T-helper 22 cell (primary cell): ENCODE data around the gene SERPINA12.
"Not testable (repeated sequence)": the region's sequence is repeated elsewhere in the genome, so short reads cannot be mapped to it uniquely, and the experiment has no call there.

Experiments
- DNase-seq: peaks from one replicate; pipeline ENCODE4 v3.0.0-alpha.2; 2020; ENCODE audit warnings: low read depth

The SERPINA12 gene

DNA sequence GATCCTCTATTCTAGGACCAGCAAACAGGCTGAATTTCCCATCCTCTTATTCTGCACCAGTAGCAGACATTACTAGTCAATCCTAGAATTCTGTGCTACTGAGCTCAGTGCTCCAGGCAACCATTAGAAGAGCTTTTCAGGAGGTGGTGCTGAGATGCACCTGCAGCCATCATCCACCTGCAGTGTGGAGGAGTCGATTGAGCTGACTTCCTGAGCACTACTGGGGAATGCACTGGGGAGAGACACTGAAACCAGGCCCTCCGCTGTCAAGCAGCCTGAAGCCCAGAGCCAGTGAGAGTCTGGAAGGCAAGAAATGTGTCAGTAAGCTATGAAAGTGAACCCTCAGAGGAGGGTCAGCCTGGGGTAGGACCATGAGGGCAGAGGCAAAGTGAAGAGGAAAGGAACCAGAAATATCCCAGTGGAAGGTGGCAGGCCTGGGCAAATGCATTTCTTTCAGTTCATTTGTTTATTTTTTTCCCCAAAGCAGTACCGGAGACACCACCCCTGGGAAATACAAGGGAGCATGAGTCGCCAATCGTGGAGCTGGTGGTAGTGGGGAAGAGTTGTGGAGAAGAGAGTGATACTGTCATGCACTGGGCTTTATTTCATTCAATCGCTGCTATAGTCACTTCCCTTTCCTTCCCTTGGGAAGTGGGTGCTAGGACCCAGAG, 28.9 kb upstream of the SERPINA12 start:
- no peak for DNase-seq

DNA sequence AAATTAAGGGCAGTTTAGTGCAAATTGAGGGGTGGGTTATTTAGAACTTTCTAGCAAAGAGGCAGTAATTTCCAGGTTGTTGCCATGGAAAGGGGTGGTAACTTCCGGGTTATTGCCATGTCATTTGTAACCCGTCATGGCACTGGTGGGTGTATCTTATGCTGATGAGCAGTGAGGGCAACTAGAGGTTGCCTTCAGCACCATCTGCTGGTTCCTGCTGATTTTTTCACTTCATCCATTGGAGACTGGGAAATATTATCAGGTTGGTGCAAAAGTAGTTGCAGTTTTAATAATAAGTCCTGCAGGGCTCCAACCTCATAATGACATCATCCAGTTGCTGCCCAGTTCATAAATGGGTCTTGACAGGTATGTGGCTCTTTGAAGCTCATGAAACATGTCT, 27.6 kb upstream of the SERPINA12 start:
- no peak for DNase-seq

DNA sequence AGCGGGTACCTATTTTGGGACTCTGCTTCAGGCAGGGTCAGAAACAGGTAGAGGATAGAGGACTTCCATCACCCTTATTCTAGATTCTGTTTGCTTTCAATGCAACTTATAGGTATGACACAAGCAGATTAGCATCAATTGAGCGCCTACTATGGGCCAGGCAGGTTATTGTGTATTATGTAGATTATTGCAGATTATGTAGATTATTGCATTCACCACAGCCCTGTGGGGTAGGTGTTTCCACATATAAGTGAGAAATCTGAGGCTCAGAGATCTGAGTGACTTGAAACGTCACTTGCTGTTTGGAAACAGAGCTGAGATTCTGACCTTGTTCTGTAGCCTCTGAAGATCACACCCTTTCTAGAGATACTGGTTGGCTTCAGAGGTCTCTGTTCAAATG, 26.2 kb upstream of the SERPINA12 start:
- DNase-seq, result no peak

DNA sequence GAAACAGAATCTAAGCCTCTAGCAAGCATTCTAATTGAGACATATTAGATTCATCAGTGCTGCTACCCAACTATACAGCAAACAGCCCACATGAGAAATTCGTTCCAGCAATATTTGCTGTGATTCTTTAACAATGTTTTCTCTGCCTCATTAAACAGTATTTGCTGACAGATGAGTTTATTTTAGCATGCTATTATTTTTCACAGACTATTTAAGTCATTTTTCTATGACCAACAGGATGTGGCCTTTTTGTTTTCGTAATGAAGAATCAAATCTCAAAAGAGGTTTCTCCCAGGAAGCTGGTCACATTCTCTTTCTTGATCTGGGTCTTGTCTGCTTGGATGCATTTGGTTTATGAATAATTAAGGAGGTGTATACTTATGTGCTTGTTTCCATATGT, 23.2 kb upstream of the SERPINA12 start:
- no peak for DNase-seq

DNA sequence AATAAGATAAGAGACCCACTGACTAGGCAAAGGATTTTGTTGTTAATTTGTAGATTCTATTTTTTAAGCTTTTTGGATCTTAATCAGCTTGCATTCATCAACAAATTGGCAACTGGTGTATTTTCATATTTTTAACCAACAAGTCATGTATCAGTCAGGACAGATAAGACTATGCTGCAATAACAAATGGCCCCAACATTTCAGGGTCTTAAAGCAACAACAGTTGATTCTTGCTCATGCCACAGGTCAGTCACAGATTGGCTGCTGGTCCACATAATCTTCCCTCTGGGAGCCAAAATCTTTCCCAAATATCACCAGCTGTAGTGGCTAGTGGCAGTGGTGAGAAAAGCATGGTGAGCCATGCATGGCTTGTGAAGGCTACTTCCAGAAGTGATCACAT, 21.9 kb upstream of the SERPINA12 start:
- no peak for DNase-seq

DNA sequence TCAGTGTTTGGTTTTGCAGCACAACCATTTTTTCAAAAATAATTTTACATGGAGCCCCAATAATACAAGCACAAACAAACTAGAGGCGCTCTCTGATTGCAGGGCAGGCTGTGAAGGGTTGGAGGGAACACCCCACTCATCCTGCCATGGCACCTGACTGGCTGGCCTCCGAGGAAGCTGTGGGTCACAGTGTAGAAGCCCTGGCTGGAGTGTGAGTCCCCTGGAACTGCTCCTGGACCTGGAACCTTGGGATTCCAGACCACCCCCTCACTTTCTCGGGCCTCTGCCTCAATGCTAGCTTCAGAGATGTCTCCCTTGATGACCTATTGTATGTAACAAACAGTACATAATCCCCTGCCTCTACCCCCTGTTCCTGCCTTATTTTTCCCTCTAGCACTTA, 14.8 kb upstream of the SERPINA12 start:
- DNase-seq, result no peak

DNA sequence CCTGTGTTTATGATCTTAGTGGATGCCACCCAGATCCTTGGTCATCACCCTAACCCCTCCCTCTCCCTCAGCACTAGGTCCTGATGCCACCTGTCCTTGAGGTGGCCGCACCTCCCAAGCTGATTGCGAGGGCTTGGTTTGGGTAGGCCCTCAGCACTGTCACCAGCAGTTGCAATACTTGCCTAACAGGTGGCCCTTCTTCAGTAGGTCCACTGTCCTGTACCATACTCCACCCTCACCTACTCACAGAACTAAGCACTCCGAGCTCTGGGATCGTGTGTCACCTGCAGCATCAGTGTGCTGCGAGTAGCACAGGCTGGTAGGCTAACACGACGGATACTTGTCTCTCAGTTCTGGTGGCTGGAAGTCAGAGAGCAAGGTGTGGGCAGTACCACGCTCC, 14.0 kb upstream of the SERPINA12 start:
- no peak for DNase-seq

DNA sequence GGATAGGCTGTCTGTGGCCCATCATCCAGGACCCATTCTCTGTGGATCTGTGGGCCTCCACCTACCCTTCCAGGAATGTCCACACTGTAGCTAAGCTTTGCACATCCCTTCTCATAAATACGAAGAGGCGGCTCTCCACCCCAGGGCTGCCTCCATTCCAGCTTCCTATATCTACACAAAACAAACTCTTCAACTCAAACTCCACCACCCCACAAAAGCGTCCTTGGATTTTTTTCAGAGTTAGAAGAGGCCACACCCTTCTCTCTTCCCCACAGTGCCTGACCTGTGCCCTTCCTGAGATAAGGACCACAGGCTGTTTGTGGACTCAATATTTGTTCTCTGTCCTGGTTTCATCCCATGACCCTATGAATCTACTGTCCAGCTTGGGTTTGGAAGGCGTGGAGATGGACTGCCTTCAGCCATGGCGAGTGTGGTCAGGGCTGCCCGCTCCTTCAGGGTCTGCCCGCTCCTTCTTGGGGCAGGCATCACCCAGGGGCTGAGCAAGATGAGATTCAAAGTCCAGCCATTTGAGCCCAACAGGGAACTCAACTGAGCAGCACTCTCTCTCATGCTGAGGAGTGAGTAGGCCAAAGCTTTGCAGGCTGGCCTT, 13.0 kb upstream of the SERPINA12 start:
- no peak for DNase-seq

DNA sequence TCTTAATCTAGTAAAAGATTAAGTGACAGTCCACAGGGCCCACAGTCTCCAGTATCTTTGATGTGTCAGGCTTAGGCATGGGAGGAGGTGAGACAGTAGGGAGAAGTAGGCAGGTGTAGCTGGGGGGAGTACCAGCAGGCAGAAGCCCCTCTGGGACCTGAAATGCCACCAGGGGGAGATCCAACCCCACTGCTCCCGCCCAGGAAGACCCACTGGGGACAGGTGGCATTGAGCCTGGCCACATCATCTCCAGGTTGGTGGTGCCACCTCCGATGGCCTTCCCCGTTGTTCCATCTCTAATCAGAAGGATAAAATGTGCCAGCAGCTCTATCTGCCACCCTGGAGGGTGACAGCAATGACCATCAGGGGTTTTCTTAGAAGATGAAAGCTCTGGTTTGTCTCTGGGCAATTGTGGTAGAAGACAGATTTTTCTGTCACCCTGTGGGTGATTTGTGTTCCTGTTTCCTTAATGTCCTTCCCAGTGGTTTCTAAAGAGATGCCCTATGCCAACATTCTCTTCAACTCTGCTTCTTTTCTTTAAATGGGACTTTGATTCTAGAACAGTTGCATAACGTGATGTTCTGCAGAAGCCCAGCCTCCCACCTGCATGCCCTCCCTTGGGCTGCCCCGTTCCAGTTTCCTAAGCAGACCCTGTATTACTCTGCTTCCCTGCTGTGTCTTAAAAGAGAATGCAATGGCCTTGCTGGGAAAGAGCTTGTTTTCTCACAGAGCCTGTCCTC, 12.3 kb upstream of the SERPINA12 start:
- no peak for DNase-seq

DNA sequence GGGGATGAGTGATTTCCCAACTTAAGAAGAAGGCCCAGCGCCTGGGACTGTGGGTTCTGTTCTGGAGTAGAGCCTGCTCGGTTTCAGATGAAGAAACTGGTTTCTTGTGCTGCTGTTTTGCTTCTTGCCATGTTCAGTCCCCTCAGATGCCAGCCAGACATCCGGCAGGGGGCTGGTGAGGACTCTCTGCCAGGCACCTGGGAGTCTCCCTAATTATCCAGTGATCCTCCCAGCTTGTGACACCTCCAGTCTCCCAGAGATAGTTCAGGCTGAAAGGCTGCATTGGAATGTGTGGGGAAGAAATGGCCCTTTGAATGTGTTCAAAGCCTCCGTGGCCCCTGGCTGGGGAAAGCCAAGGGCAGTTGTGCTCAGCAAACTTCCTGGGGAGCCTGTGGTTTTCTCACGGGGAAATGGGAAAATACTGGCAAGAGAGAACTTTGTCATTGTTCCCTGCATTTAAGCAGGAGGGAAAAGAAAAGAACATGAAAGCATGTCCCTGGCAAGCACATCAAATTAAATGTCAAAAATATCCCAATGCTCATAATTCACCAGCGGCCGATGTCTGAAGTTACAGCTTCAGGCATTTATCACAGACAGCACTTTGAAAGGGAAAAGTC, 8.5 kb upstream of the SERPINA12 start:
- DNase-seq, result no peak

DNA sequence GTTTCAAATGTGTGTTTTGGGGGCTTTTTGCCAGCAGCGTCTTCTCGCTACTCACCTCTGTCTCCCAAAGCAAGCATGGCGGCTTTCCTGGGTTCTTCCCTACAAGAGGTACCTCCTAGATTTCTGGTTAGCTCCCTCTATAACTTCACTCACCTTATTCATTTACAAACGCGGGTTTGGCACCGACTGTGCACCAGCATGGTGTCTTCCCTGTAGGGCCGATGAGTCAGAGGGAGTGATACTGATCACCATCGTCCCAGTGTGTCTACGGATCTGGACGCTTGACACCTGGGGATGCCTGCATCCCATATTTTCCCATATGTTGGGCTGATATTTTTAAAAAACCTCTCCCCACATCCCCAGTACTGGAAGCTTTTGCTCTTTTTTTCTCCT, 8.0 kb upstream of the SERPINA12 start:
- DNase-seq, result no peak

DNA sequence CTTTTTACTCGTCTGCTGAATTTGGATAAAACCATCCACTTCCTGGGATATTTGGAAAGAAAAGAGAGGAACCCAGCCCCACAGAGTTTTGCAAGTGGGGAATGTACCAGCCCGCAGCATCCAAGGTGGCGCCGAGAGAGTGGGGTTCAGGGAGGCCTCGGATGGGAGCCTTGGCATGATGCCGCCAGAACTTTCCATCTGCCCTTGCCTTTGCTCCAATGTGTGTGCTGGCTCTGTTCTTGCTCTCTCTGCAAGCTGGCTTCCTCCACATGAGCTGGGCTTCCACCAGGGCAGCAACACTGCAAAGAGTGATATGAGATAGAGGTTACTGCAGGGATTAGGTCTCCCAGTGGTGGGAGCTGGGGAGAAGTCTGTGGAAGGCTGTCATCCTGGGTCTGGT, 6.6 kb upstream of the SERPINA12 start:
- DNase-seq, result no peak

DNA sequence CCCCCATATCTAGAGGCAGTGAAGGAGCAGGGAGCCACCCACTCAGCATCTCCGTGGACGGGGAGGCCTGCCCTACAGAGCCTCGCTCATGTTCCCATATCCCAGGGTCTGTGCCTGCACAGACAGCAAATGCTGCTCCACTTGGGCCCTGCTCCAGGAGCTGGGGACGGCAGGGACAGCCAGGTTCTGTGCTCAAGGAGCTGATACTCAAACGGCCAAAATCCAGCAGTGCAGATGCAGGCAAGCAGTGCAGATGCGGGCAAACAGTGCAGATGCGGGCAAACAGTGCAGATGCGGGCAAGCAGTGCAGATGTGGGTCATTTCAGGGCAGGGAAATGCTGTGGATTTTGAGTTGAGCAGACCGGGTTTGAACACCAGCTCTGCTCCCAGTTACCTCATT, 6.2 kb upstream of the SERPINA12 start:
- DNase-seq, result no peak

DNA sequence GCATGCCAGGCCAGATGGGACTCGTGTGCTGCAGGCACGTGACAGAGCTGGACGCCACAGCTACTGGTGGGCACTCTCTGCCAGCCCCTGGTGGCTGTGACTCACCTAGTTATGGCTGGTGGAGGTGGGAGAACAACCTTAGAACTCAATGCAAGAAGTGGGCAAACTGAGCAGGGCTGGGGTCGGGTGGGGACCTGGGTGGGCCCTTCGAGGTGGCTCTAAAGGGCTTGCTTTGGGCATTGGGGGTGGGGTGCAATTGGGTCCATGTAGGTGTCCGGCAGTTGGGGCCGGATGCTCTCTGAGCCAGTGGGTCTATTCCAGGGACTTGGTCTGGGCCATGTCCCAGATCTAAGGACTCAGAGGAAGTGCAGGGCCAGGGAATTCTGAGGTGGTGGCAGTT, 5.1 kb upstream of the SERPINA12 start:
- no peak for DNase-seq

DNA sequence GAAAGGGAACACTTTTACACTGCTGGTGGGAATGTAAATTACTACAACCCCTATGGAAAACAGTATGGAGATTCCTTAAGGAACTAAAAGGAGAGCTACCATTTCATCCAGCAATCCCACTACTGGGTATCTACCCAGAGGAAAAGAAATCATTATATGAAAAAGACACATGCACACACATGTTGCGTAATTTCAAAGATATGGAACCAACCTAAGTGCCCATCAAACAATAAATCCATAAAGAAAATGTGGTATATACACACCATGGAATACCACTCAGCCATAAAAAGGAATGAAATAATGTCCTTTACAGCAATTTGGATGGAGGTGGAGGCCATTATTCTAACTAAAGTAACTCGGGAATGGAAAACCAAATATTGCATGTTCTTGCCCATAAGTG, 1.2 kb upstream of the SERPINA12 start:
- not testable (repeated sequence) for DNase-seq

DNA sequence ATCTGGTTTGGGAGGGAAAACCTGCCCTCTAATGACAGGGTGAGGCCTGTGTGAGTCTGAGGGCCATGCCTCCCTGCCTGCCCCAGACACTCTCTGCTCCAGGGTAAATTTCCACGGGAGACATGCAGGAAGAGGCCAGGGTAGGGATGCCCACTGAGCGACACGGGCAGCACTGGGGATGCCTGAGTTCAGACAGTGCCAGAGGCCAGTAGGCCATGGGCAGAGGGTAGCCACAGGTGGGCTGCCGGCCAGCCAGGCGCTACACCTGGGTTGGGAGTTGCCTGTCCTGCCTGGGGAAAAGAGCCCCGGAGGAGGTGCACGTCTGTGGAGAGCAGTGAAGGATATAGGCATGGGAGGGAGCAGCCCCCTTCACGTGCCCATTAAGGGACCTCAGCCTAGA, 3.6 kb downstream of the SERPINA12 start:
- DNase-seq, result no peak

DNA sequence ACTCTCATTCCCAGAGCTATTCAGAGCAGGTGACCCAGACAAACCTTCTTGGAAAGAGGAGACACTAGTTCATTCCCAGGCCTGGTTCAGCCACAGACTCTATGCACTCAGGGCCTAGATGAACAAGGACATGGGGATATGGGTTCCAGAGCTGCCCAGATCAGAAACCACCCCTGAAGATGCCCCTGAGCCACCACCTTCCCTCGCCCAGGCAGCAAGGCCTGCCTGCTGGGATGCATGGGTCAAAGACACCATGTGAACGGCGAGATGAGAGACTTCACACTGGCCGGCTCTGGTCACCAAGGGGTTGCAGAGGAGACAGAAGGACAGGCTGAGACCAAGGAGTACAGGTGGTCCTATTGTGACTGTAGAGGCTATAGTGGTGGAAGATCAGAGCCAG, 4.1 kb downstream of the SERPINA12 start:
- no peak for DNase-seq

DNA sequence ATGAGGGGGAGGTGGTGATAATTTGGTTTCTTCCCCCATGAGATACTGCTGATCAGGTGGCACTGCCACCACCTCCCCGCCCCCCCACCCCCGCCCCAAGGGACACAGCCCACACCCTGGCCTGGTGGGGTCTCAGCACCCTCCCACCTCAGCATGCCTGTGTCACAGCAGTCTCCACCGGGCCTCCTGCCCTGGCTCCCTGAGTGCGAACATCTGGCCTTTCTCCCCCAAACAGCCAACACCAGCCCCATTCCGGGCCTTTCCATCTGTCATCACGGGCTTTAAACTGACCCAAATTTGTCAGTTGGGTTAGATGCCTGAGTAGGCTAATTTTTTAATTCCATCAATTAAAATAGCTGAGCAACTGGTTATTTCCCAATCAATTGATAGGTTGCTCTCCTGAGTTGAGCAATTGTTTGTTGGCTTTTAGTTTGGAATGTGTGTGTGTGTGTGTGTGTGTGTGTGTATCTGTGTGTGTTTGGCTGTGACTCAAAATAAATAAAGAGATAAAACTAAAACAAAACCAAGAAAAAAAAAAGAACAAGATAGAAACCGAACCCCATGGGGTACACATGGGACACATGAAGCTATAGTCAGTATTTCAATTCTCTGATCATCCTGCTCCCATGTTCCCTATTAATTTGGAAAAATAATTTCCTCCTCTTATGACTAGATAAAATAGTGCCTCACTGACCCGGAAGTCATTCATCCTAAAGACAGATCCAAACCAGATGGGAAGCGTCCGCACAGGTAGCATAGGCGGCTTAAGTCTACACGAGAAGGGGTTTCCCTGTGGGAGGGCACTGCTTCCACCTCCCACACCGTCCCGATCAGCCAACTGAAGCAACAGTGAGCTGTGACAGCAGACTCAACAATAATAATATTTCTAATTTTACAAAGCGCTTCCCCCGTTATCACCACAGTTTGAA, 7.4 kb downstream of the SERPINA12 start:
- no peak for DNase-seq

DNA sequence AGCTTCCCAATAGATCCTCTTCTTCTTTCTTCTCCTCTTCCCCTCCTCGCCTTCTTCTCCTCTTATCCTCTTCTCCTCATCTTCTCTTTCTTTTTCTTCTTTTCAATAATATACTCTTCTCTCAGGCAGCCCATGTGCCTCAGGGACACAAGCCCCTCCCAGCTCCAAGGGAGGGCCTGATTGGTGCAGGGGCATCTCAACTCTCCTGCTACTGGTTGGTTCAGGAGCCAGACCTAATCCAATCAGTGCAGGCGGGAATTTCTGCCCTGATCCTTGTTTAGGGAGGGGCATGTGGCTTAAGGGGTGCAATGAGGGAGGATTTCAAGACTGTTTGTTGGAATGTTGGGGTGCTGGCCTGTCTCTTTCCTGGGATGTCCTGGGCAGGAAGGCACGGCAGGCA, 9.0 kb downstream of the SERPINA12 start:
- DNase-seq, result no peak

DNA sequence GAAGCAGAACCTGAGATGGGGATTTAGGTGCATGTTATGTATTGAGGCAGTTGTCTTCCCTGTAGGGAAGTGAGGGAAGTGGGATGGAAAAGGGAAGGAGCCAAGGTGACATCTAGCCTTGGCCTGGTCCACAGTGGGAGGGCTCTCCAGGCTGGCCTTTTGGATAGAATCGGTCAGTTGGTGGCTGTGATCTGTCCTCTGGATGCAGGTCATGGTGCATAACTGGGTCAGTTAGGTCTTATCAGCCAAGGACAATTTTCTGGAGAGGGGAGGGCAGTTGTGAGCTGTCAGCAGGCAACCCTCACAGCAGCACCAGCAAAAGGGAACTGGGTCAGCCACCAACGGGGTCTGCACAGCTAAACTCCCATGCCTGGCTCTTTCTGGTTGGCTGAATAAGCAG, 9.6 kb downstream of the SERPINA12 start:
- no peak for DNase-seq

DNA sequence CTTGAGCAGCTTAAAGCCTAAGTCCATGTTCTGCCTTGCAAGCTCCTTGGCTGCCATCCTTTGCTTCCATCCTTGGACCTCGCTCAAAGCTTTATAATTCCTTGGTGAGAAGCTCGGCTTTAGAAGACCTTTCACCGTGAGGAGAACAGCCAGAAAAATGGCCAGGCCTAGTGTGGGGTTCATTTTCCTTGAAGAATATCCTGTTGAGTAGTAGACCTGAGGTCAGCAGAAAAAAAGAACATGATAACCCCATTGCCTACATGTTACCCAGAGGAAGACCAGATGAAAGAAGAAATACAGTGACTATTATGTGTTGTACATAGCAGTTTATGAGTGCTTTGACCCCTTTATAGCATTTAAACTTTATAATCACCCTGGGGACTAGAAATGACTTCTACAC, 11.1 kb downstream of the SERPINA12 start:
- DNase-seq, result no peak

DNA sequence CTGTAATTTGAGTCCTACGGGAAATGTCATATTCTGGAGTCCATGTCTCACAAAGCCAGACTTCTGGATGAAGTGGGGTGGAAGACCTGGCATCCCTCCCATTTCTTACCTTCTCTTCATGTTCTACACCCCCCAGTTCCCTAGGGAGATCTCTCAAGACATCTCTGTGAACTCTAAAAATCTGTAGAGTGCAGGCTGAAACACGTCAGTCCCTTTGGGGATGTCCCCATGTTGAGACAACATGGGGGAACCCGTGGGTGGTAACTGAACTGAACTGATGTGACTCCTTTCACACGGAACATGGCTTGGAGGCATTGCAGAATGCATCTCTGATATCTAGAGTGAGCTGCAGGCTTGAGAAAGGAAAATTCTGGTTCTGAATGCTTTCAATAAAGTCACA, 15.2 kb downstream of the SERPINA12 start:
- no peak for DNase-seq
